Osteoblast (primary cell): Measurements from ENCODE around the gene DNAH7. TPM values are rescaled to one million over a fixed set of nuclear protein-coding genes. Genes with fewer than 3 reads are reported as not detected.

Source experiments
- DNase-seq: peaks from one replicate; pipeline ENCODE4 v3.0.0; 2011; ENCODE audit warnings: low spot score, mixed read lengths; ENCODE audit not compliant: insufficient read length; ENCODE audit errors: missing footprints
- H2AFZ ChIP-seq: 2 replicates; pipeline ENCODE4 v1.6.0; 2011; ENCODE audit warnings: mild to moderate bottlenecking, low read length
- H3K27ac ChIP-seq: 2 replicates; pipeline ENCODE4 v1.5.1; 2011; ENCODE audit warnings: mild to moderate bottlenecking, low read depth, low read length, moderate library complexity
- H3K27me3 ChIP-seq: 2 replicates; pipeline ENCODE4 v1.6.0; 2012; ENCODE audit warnings: mild to moderate bottlenecking, control low read depth, inconsistent platforms, low read length, moderate library complexity; ENCODE audit not compliant: insufficient read depth
- H3K36me3 ChIP-seq: 2 replicates; pipeline ENCODE4 v1.5.1; 2011; ENCODE audit warnings: mild to moderate bottlenecking, low read length, control low read depth, moderate library complexity; ENCODE audit not compliant: insufficient read depth
- H3K4me1 ChIP-seq: 2 replicates; pipeline ENCODE4 v1.5.1; 2011; ENCODE audit warnings: mild to moderate bottlenecking, low read length, control low read depth, moderate library complexity; ENCODE audit not compliant: insufficient read depth
- H3K4me2 ChIP-seq: 2 replicates; pipeline ENCODE4 v1.6.0; 2011; ENCODE audit warnings: mild to moderate bottlenecking, low read length; ENCODE audit not compliant: insufficient read depth
- H3K4me3 ChIP-seq: fragments of 200-600 bp; sonication (generic); 3 replicates; pipeline ENCODE4 v1.5.1; 2012; ENCODE audit warnings: mild to moderate bottlenecking, low read length, inconsistent platforms; ENCODE audit not compliant: insufficient read depth
- H3K79me2 ChIP-seq: 2 replicates; pipeline ENCODE4 v1.6.0; 2012; ENCODE audit warnings: mild to moderate bottlenecking, low read length, control low read depth, inconsistent platforms; ENCODE audit not compliant: insufficient read depth
- H3K9me3 ChIP-seq: 2 replicates; pipeline ENCODE4 v1.5.1; 2011; ENCODE audit warnings: low read depth, low read length, control low read depth
- H4K20me1 ChIP-seq: 2 replicates; pipeline ENCODE4 v1.6.0; 2012; ENCODE audit warnings: mild to moderate bottlenecking, low read length, control low read depth; ENCODE audit not compliant: insufficient read depth
- total RNA-seq: library from RNA; depleted of rRNA; stranded (reverse); fragments of >200 nt; gene quantifications from 2 replicates; pipeline ENCODE4 v1.2.3, GENCODE V29; 2012
- TF ChIP-seq, protein P1 (sequence below): IDR thresholded peaks from 2 replicates; pipeline ENCODE4 v1.5.1; 2011; ENCODE audit warnings: mild to moderate bottlenecking, low read depth, low read length, moderate library complexity; ENCODE audit errors: extremely low read depth

DNAH7 gene
- total RNA-seq, 1 donor, result 2.5 TPM

DNA sequence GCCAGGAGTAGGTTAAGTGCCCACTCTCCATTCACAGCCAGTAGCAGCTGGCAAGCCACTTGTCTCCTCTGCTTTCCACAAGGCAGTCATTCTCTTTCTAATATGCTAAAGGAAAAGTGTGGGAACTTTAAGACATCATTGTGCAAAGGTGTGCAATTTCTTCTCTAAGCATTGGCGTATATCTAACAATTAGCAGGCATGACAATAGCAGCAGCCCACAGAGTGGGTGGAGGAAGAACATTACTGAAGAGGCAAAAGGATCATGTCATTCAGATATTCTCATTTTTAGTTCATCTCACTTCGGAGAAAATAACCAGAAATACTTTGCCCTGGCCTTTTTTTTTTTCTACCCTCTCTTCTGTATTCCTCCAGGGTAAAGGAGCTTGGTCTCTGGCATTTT, 177.6 kb downstream of the DNAH7 start:
- no peak overlapping the region for H2AFZ ChIP-seq
- DNase-seq, result no peak

DNA sequence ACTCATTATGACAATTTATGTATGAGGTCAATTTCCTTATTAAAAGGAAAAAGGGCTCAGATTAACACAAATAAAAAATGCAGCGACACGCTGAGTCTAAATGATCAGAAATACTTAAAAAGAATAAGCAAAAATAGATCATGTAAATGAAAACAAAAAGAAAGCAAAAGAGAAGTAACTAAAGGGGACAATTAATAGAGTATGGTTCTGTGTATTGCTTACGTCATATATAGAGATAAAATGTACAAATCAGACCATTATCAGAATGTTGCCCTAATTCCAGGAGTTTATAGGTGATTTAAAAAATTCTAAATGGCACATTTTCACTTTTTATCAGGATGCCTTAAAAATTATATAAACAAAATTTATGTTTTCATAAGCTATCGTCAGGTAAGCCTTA, 189.5 kb downstream of the DNAH7 start:
- no peaks in the 10 kb centered on the region for H4K20me1 ChIP-seq
- no peaks in the 10 kb centered on the region for H3K36me3 ChIP-seq
- no peaks in the 10 kb centered on the region for H3K79me2 ChIP-seq
- TF ChIP-seq, protein P1, sequence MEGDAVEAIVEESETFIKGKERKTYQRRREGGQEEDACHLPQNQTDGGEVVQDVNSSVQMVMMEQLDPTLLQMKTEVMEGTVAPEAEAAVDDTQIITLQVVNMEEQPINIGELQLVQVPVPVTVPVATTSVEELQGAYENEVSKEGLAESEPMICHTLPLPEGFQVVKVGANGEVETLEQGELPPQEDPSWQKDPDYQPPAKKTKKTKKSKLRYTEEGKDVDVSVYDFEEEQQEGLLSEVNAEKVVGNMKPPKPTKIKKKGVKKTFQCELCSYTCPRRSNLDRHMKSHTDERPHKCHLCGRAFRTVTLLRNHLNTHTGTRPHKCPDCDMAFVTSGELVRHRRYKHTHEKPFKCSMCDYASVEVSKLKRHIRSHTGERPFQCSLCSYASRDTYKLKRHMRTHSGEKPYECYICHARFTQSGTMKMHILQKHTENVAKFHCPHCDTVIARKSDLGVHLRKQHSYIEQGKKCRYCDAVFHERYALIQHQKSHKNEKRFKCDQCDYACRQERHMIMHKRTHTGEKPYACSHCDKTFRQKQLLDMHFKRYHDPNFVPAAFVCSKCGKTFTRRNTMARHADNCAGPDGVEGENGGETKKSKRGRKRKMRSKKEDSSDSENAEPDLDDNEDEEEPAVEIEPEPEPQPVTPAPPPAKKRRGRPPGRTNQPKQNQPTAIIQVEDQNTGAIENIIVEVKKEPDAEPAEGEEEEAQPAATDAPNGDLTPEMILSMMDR, result no peak
- no peak overlapping the region for H2AFZ ChIP-seq
- no peaks in the 10 kb centered on the region for H3K4me1 ChIP-seq
- no peak overlapping the region for H3K27ac ChIP-seq
- no peak overlapping the region for H3K4me2 ChIP-seq
- no peaks in the 10 kb centered on the region for H3K27me3 ChIP-seq
- no peaks in the 10 kb centered on the region for H3K9me3 ChIP-seq
- no peak overlapping the region for H3K4me3 ChIP-seq
- DNase-seq, result no peak

More for the DNA sequence above, 177.6 kb downstream of the DNAH7 start:
- H3K27me3 ChIP-seq, result no peaks in the 10 kb centered on the region
- no peak overlapping the region for H3K4me2 ChIP-seq
- TF ChIP-seq, protein P1, result no peak
- H3K9me3 ChIP-seq, result no peaks in the 10 kb centered on the region
- H4K20me1 ChIP-seq, result no peaks in the 10 kb centered on the region
- H3K36me3 ChIP-seq, result no peaks in the 10 kb centered on the region
- H3K79me2 ChIP-seq, result no peaks in the 10 kb centered on the region
- H3K27ac ChIP-seq, result no peak overlapping the region
- H3K4me3 ChIP-seq, result no peak overlapping the region
- H3K4me1 ChIP-seq, result no peaks in the 10 kb centered on the region

DNA sequence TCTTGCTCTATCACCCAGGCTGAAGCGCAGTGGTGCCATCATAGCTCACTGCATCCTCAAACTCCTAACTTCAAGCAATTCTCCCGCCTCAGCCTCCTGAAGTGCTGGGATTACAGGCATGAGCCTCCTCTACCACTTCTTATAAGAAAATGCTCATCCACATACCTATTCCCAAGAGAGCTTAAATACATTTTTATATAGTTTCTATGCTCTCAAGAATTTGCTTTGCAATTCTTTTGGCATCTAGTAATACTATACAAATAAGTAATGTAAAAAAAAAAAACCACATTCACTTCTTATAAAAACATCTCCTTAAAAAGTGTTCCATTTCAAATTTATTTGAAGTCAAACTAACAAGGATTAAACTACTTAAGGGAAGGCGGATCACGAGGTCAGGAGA, 197.3 kb downstream of the DNAH7 start:
- H4K20me1 ChIP-seq, result no peaks in the 10 kb centered on the region
- H3K4me3 ChIP-seq, result no peak overlapping the region
- no peak overlapping the region for H3K4me2 ChIP-seq
- no peaks in the 10 kb centered on the region for H3K9me3 ChIP-seq
- no peaks in the 10 kb centered on the region for H3K79me2 ChIP-seq
- no peak for DNase-seq
- H2AFZ ChIP-seq, result no peak overlapping the region
- no peaks in the 10 kb centered on the region for H3K36me3 ChIP-seq
- H3K27ac ChIP-seq, result no peak overlapping the region
- H3K27me3 ChIP-seq, result no peaks in the 10 kb centered on the region
- no peaks in the 10 kb centered on the region for H3K4me1 ChIP-seq
- TF ChIP-seq, protein P1, result no peak

DNA sequence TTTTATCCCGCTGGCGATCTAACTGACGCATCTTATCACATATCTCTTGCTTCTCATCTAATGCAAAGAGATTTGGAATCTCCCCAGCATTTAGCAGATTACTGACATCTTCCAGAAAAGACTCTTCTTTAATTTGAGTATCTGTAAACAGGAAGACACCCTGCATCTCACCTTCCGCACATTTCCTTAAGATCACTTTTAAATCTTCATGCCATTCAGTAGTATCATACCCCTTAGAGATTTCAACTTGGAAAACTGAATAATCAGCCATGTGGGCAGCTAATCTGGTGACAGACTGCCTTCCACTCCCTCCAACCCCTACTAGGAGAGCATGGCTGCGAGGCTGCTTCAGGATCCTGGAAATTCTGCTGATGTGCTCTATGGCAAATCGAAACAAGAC, 204.3 kb downstream of the DNAH7 start:
- Histone ChIP-seq H3K4me2 (no peak overlapping the region), H3K36me3 (no peaks in the 10 kb centered on the region), H4K20me1 (no peaks in the 10 kb centered on the region), H2AFZ (no peak overlapping the region), H3K79me2 (no peaks in the 10 kb centered on the region), H3K27me3 (no peaks in the 10 kb centered on the region), H3K27ac (no peak overlapping the region), H3K9me3 (no peaks in the 10 kb centered on the region), H3K4me1 (no peaks in the 10 kb centered on the region), H3K4me3 (no peak overlapping the region)
- TF ChIP-seq, protein P1, result no peak
- no peak for DNase-seq
